ENCODE data around the gene UNCX.
A peak's percentile ranks its signal among the peaks of the same experiment; 100 is the strongest.

The UNCX gene

DNA sequence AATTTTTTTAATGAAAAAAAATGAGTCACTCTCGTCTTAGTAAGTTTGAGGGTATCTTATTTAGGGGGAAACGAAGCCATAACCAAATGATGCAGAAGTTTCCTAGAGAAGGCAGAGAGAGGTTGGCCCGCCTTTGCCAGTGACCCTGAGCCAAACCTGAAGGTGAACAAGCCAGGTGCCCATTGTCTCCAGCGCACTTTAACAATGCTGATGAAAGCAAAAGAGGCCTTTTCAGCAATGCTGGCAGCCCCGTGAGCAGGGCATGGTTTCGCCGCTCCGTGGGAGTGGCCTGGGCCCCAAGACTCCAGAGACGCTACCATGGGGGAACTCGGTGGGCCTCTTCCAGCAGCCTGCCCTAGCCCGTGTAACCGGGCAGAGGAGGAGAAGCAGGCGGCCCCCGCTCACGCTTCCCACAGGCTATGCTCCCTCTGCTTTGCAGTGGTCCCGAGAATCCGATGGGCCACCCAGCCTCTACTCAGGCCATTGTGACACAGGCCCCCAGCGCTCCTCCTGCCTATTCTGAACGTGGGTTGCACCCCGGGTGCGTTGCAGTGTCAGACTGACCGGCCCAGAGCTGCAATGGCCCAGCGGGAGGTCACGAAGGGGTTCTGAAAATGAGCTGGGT, 14.0 kb upstream of the UNCX start:
- no peak for DNase-seq

DNA sequence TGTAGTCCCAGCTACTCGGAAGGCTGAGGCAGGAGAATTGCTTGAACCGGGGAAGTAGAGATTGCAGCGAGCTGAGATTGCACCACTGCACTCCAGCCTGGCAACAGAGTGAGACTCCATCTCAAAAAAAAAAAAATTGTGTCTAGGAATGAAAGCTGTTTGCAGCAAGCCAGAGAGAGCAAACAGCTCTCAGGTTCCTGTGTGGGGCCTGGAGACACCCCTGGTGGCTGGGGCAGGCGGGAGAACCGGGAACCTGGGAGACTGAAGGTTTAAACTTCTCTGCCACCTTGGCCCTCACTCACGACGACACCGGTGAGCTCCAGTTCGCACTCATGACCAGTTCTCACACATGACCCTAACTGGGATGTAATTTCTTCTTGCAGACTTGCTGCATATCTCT, 13.2 kb upstream of the UNCX start:
- no peak for DNase-seq

DNA sequence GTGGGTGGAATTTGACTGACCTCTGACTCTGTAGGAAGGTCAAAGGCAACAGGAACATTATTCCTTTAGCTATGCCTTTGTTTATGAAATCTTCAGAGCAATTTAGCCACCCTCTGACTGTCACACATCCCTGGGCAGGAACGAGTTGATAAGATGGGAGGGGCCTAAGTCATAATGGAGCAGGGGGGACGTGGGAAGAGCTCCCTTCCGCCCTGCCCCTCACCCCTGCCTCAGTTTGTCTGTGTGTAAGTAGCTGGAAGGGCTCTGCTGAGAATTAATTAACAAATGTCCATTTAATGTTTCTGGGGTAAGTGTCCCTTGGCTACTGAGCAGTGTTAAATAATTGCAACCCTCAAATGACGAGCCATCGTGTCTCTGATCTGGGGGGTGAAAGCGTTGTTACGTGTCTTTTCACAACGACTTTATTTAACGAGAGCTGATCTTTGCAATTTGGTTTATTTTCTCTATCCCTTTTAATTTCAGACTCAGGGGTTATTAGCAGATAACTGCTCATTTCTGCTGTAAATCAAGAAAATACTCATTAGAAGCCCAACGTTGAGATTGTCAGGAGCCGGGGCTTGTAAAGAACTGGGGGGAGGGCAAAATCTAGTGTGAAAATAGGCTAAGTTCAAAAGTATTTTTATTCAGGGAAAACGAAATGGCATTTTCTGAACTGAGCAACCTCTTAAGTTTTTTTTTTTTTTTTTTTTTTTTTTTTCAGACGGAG, 12.5 kb upstream of the UNCX start:
- DNase-seq, result no peak

DNA sequence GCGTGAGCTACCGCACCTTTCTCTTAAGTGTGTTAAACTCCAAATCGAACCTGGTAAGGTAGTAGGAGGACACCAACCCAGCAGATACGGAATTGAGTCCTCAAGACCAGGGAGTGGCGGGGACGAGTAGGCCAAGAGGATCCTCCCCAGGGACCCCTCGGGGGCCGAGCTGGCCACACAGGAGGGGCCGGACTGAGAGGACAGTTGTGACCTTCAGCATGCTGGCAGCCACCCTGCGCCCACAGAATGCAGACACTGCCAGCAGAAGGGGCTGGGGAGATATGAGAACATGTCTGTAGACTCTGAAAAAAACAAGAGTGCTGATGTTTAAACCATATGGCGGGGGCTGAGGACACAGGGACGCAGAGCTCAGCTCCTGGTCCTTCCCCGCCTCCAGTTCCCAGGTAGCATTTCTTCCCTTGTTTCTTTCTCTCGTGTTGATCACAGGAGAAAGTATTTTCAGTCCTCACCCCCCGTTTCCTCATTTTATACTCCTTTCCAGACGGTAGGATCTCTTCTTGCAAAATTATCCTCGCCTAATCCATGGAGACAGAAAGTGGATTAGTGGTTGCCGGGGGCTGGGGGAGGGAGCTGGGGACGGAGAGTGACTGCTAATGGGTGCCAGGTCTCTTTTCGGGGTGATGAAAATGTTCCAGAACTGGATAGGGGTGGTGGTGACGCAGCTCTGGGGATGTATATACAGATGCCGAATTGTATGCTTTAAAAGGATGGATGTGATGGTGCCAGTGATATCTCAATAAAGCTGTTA, 11.5 kb upstream of the UNCX start:
- DNase-seq, result no peak

DNA sequence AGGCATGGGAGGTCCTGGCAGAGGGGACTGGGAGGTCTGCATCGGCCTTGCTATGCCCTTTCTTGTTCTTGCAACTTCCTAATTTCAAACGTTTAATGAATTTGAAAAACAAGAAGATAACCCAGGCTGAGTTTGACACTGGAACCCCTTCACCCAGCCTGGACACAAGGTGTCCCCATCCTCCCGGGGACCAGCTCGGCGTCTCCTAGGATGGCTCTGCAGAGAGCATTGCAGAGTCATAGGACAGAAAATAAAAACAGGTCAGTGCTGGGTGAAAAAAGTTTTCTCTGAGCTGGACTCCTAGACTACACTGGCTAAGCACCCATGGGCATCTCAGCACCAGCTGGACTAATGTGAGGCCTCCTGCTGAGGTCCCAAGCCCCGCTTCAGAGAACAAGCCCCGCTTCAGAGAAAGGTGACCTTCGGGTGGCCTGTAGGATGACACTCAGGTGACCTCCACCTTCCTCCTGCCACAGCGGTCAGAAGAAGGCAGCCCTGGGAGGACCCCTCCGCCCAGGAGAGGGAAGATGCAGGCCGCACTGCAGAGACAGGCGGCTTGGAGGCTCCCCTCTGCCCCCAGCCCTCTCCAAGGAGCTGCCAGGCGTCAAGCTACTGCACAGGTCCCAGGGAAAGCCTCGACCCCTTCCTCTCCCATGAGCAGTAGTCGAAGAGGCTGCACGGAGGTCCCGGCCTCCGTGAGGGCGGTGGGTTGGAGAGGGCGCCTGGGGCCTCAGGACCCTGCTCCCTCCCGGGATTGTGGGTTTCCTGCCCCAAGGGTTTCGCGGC, 9.3 kb upstream of the UNCX start:
- no peak for DNase-seq

DNA sequence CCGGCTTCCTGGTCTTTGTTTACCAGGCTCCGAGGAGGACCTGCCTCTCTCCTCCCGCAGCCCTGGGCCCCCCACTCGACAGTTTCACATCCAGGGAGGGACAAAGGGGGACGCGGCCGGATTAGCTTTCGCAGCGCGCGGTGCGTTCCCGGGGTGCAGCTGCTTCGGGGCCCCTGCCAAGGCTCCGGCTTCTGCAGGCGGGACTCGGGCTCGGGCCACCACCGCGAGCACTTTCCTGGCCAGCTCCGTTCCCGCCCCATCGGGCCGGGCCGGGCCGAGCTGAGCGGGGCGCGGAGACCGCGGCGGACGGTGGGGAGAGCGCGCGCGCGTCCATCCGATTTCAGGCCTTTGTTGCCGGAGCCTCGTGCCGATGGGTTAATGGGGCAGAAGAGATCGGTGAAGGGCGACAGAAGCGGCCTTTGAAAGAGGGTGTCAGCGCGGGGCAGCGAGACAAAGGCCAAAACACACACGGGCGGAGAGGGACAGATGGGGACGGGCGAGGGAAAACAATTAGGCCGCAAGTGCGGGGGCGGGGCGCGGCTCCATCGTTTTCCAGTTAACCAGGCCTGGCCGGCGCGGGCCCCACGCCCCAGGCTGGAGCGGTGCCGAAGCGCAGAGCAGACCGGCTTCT, 8.5 kb upstream of the UNCX start:
- DNase-seq, result no peak

DNA sequence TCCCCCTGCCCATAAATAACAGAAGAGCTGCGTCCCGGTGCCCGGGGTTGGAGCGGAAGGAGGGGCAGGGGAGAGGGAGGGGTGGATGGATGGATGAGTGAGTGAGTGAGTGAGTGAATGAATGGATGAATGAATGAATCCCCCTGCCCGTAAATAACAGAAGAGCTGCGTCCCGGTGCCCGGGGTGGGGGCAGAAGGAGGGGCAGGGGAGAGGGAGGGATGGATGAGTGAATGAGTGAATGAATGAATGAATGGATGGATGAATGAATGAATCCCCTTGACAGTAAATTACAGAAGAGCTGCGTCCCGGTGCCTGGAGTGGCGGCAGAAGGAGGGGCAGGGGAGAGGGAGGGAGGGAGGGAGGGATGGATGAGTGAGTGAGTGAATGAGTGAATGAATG, 7.6 kb upstream of the UNCX start:
- no peak for DNase-seq

DNA sequence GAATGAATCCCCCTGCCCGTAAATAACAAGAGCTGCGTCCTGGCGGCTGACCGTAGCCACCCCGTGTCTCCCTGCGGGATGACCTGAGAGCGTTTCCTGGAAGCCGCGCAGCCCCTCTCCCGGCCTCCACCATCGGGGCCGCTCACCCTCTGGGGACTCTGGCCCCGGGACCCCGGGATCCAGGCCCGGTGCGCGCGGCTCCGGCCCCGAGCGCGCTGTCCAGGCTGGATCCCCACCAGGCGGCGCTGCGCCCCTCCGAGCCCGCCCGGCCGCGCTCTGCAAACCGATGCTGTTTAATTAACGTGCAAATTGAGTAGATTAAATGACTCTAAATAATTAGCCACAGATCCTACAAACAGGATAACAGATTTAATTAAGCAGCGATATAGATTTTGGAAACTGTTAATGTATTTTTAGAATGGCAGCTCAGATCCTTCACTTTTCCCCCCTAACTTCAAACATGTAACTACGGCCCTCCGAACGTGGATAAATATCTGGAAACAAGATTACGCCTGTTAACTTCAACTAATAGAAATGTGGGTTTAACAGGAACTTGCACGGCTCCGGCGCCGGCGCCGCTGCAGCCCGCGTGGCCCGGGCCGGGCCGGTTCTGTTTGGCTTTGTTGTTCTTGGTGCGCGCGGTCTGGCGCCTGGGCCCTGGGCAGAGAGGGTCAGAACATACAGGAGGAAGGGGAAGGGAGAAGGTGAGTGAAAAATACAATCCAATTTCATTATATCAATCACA, 7.1 kb upstream of the UNCX start:
- peak; percentile 46 to 55 for DNase-seq

DNA sequence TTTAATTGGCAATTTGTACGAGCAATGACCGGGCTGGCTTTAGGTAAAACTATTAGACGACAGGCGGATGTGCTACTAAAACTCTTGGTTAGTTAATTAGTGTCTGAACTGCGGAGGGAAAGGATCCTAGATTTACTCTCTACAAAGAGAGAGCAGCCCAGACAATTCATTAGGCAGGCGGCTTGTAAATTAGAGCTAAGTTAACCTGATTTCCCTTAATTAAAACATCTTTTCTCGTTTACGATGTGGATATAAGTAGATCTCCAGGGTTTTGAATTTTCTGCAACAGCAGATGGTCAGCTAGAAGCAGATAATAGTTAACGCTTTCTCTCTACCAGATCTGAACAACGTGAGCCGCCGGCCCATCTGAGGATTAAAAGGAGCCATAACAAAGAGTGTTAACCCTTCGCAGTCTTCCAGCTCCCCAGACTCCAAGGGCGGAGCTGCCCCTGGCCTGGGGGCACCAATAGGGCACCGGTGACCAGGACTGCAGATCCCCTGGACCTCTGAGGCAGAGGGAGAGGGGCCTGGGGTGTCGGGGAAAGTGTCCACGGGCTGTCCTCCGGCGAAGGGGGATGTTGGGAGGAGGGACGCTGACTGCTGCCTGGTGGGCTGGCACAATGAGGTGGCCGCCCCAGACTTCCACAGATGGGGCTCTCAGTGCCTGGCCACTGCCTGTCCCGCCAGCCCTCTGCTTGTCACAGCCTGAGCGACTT, 6.3 kb upstream of the UNCX start:
- DNase-seq, result no peak

DNA sequence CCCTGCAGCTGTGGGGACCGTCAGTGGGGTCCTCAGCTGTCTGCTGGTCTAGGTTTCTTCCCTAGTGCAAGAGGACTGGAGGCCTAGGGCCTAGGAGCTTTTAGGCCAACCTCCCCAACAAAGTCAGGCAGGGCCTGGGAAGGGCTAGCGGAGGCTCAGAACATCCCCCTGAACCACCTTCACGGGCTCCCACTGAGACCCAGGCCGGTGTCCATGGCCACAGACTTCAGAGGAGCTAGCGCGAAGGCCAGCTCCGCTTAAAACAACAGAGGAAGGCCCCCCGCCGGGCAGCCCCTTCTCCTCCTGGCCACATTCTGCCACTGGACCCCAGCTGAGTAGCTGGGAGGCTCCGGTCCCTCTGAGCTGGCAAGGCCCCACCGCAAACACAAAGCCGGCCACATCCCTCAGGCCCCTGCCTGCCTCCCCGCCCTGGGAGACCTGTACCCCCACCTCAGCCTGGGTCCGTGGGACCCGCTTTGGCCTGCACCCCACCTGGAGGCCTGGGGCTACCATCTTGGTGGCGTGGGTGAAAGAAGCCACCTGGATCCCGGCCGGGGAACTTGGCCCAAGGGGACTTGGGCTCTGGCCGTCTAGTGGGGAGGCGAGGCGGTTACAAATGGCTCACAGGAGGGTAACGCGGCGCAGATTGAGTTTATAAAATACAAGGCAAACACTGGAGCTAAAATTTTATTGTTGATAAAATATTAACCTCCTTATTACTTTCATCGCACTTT, 5.4 kb upstream of the UNCX start:
- no peak for DNase-seq

DNA sequence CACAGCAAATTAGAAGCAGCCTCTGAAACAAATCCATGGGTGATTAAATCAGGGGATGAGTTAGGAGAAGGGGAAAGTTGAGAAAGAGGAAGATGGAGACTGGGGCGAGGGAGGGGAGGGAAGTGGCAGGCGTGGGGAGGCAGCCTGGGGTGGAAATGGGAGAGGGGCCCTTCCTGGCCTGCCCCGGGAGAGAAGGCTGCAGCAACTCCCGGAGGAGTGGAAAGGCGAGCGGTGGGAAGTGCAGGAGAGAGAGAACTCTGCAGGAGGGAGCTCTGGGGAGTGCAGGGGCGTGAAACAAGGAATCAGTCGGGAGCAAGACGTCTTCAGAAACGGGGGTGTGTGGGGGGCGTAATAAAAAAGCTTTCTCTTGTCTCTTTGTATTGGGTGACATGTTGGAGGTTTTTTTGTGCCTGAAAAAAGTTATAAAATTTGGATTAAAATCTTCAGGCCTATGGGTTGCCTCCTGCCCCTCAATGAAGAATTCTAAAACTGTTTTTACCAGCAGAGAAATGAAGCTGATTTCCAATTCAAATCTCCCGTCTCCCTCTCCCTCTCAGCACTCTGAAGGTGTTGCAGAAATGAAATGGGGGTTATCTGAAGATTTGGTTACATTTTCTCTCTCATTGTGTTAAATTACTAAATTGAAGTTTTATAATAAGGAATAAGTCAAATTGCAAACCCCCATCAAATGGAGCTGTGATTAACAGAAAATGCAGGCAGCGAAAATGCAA, 4.7 kb upstream of the UNCX start:
- DNase-seq, result no peak

DNA sequence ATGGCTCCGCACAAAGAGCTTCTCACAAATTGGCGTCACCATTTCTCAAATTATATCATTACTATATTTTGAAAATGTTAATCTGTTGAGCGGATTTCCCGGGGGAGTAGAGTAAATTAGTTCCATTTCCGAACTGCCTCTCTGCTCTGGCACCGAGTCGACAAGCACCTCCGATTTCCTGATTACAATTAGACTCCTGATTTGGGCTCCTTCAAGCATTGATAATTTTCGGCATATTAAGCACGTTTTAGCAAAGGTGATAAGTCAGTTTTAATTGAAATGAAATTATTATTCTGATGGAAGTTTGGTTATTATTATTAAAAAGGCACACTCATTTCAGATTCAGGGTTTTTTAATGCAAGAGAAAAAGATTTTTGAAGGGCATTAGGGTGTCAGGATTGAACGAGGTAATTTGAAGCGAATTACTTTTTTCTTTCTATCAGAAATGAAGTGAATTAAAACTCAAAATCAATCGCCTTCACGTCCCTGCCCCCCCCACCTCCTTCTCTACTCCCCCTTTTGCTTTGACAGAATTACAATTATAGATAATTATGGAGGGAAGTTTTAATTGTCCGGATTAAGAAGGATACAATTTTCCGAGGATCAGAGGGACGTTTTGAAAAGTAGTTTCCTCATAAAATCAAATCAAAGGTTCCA, 4.0 kb upstream of the UNCX start:
- no peak for DNase-seq

DNA sequence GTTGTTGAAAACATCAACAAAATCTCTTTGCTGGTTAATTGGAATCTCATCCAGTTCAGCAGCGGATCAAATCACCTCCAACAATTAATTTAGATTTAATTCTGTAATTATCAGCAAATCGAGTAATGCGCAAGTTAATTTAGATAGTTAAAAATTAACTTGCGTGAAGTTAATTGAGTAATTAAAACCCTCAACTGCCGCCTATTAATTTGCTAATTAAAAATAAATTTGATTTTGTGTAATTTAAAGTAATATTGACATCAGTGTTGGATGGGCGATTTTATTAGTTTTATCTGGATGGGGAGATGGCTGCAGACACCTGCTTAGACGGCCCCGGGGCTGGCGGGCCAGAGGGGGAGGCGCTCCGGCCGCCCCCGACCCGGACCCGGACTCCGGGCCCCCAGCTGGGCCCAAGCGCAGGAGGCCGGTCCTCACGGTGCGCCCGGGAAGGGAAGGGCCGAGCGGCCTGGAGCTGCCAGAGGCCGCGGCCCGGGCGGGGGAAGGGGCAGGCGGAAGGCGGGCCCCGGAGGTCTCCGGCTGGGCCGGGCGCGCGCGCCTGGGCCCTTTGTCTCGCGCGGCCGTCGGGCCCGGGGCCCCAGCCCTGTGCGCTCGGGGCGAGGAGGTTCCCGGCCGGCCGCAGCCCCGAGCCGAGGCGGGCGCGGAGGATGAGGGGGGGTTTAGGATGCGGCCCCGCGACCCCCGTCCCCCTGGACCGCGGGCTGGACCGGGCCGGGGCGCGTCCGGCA, 3.3 kb upstream of the UNCX start:
- no peak for DNase-seq

DNA sequence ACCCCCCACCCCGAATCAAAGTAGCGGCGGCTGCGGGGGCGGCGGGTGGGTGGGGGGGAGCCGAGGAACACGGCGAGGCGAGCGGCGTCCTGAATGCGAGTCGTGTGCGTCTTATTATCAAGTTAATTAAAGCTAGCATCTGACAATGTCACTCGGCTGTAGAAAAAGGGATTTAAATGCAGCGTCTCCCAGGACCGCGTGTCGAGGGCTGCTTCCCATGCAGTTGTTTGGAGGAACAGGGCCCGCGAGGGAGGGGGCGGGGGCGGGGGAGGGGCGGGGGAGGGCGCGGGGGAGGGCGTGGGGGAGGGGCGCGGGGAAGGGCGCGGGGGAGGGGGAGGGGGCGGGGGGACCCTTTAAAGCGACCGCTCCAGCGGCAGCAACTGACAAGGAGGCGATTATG, 2.7 kb upstream of the UNCX start:
- DNase-seq, result no peak

DNA sequence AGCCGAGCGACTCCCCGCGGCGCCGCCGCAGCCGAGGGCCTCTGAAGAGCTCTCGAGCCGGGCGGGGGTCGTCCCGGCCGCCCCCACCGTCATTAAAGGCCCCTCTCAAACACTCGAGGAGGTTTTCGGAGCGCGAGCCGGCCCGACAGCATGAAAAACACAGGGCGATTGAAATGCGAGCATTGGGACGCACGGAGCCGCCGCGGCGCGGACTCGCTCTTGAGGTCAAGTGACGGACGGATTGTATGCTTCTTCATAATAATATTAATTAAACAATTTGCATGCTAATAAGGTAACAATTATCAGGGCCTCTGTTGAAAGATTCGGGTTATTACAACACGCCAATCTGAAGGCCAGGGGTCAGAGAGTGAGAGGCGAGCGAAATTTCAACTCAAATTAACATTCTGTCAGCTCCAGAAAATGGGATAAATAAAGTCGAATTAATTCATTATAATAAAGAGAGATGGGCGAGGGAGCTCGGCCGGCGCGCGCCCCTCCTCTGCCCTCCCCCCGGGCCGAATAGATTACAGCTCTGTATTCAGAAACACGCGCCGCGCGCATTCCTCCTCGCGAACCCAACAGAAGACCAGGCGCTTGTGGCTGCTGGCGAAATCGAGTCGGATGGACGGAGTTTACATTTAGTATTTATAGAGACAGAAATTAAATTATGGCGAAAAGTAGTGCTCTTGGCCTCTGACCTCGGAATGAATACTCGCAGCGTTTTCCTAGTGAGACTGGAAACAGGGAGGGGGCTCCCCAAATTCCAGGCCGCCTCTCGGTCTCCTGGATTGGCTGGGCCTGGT, 2.1 kb upstream of the UNCX start:
- no peak for DNase-seq

DNA sequence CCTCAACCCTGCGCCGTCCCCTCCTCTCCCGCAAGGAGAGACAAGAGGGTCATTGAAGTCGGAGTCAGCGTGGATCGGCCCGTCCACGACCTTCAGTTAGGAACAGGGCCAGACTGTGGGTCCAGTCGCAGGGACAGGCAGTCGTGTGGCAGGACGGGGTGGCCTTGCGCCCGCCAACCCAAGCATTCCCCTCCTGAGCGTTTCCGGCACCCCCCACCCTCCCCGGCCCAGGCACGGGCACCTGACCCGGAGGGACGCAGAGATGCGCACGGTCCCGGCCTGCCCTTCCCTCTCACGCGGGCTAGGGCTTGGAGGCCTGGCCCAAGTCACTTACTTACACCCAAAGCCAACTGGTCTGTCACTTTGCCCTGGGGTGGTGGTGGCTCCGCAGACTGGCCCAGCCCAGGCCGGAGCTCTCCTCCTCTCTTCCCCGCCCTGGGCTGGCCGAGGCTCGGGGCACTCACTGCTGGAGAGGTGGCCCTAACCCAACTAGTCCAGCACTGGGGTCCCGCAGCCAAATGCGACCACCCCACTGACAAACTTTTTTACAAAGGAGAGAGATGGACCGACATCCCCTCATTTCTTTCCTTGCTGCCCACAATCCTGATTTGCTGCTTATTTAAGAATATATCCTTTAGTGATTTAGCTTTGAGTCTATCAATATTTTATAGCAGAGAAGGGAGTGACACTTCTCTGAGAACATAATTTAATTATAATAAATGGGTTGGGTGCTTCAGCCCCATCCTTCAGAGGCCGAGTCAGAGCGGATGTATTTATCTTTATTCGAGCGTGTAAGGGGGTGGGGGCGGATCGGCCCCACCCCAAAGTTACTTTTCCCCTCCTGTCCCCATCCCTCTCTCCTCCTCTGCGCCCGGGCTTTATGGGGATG, 1.2 kb upstream of the UNCX start:
- no peak for DNase-seq

DNA sequence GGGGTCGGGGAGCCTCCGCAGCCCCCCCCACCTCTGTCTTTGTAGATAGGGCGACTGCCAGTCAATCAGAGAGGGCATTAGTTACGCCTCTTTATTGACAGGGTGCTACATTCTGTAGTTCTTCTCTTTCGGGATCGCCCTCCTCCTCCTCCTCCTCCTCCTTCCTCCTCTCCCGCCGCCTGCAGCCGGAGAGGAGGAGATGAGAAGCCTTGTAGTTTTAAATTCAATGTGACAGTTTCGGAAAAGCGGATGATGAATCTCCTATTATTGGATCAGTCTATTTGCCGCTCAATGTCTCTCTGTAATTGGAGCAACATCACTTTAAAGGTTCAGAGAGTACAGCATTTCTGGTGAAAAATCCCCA, 587 bp upstream of the UNCX start:
- no peak for DNase-seq
